GM12892 (cell line): ENCODE measurements around the gene DPEP2.

Experiments used
- POLR2A ChIP-seq: IDR thresholded peaks from 2 replicates; pipeline ENCODE4 v1.6.1; 2011; ENCODE audit warnings: low read depth, low read length, control low read depth
- POLR2AphosphoS5 ChIP-seq: IDR thresholded peaks from 2 replicates; pipeline ENCODE4 v1.6.1; 2011; ENCODE audit warnings: low read depth, low read length, control low read depth

- TF ChIP-seq POLR2A: no peak
- no peak for TF ChIP-seq POLR2AphosphoS5
Observed at GRCh38 chr16:68040506-68041288, 41.4 kb upstream of the DPEP2 start.
